ENCODE measurements around the gene MYEOV. TPM values are rescaled to one million over a fixed set of nuclear protein-coding genes. Genes with fewer than 3 reads are reported as not detected.

The MYEOV gene
- total and polyA plus RNA-seq, 2 donors (not counting 1 experiment from before 2014, with no cell fraction given) = 0.72 TPM; not detected in 1

GRCh38 chr11:69290806-69291205 is 3.1 kb upstream of the MYEOV start:
- Histone ChIP-seq H3K9ac (ENCODE audit: low read length) (no peak overlapping the region), H2AFZ (ENCODE audit: insufficient read depth, low read depth, low read length, poor library complexity, severe bottlenecking) (no peak overlapping the region), H3K27me3 (replicated peaks in 1 of 4; ENCODE audit: control extremely low read depth in 1 of 4, control insufficient read depth in 3 of 4, insufficient read depth in 4 of 4, low read length in 3 of 4) (no peaks in the 10 kb centered on the region), H3K36me3 (replicated peaks in 1 of 2; ENCODE audit: control extremely low read depth in 1 of 2, control insufficient read depth in 1 of 2, extremely low read depth in 1 of 2, insufficient read depth in 2 of 2, low read length in 1 of 2) (no peaks in the 10 kb centered on the region), H4K20me1 (ENCODE audit: control insufficient read depth, insufficient read depth, low read length, poor library complexity, severe bottlenecking) (no peaks in the 10 kb centered on the region), H3K4me2 (replicated peaks; ENCODE audit: low read depth, low read length, poor library complexity, severe bottlenecking) (no peak overlapping the region), H3K27ac (ENCODE audit: low read length in 2 of 2) (no peak overlapping the region), H3K79me2 (ENCODE audit: control insufficient read depth, insufficient read depth, low read length) (no peaks in the 10 kb centered on the region), H3K9me3 (ENCODE audit: control extremely low read depth in 1 of 3, control insufficient read depth in 2 of 3, insufficient read depth in 1 of 3, low read length in 2 of 3) (peaks cover 0 to 12% (median 0%) of the 10 kb centered on the region in 3 donors), H3K4me1 (ENCODE audit: control insufficient read depth in 2 of 2, insufficient read depth in 2 of 2, low read length in 2 of 2) (peaks cover 25 to 37% of the 10 kb centered on the region in 2 donors), H3K4me3 (ENCODE audit: control extremely low read depth in 1 of 5, extremely low read depth in 1 of 5, insufficient read depth in 1 of 5, low read depth in 2 of 5, low read length in 4 of 5) (no peak overlapping the region)
- peaks cover 34% of the 10 kb centered on the region for H3K4me1 Mint-ChIP-seq
- ChIA-PET POLR2A (interaction anchor here (0.6 kb wide), 1 partner anchor 352 kb away, joined by 5 read pairs; no protein-coding TSS in a partner anchor), CTCF (no interaction called here)
- WGBS (ENCODE audit: insufficient coverage) = 79% methylated on average over 3 of the region's 3 CpGs
- DNase-seq = no peak
- H3K9me3 Mint-ChIP-seq (ENCODE audit: insufficient read depth) = no peaks in the 10 kb centered on the region
- peaks cover 6% of the 10 kb centered on the region for H3K27me3 Mint-ChIP-seq
- ATAC-seq (ENCODE audit: low read depth) = no peak
- H3K4me3 Mint-ChIP-seq = no peak overlapping the region
- intact Hi-C loops (cut with micrococcal nuclease) = loop anchor here (10.0 kb wide), 1 partner anchor 384 kb away; the partner anchor contains the start of gene LTO1
- no peak overlapping the region for H3K27ac Mint-ChIP-seq
- TF ChIP-seq CTCF (IDR thresholded peaks at IDR 0.05) (no peak), EZH2 (IDR thresholded peaks at IDR 0.05; ENCODE audit: borderline replicate concordance, insufficient read depth, low read depth, low read length, poor library complexity, severe bottlenecking) (no peak)

GRCh38 chr11:69291459-69292110 is 2.4 kb upstream of the MYEOV start:
- H3K4me3 ChIP-seq (ENCODE audit: control extremely low read depth in 1 of 5, extremely low read depth in 1 of 5, insufficient read depth in 1 of 5, low read depth in 2 of 5, low read length in 4 of 5) = no peak overlapping the region
- POLR2A ChIA-PET = no interaction called here
- no peak overlapping the region for H3K4me2 ChIP-seq (replicated peaks; ENCODE audit: low read depth, low read length, poor library complexity, severe bottlenecking)
- H3K27me3 Mint-ChIP-seq = peaks cover 6% of the 10 kb centered on the region
- H3K4me1 ChIP-seq (ENCODE audit: control insufficient read depth in 2 of 2, insufficient read depth in 2 of 2, low read length in 2 of 2) = peaks cover 33 to 45% of the 10 kb centered on the region in 2 donors
- no peaks in the 10 kb centered on the region for H3K36me3 ChIP-seq (replicated peaks in 1 of 2; ENCODE audit: control extremely low read depth in 1 of 2, control insufficient read depth in 1 of 2, extremely low read depth in 1 of 2, insufficient read depth in 2 of 2, low read length in 1 of 2)
- H3K27ac Mint-ChIP-seq = no peak overlapping the region
- peaks cover 42% of the 10 kb centered on the region for H3K4me1 Mint-ChIP-seq
- CTCF ChIA-PET = interaction anchor here (1.8 kb wide), 1 partner anchor 11 kb away, joined by 7 read pairs; no protein-coding TSS in a partner anchor
- WGBS (ENCODE audit: insufficient coverage) = 100% methylated on average over 1 of the region's 4 CpGs
- H3K27ac ChIP-seq (ENCODE audit: low read length in 2 of 2) = no peak overlapping the region
- intact Hi-C loops (cut with micrococcal nuclease) = loop anchor here (10.0 kb wide), 1 partner anchor 383 kb away; the partner anchor contains the start of gene LTO1
- no peak overlapping the region for H3K9ac ChIP-seq (ENCODE audit: low read length)
- H3K9me3 Mint-ChIP-seq (ENCODE audit: insufficient read depth) = no peaks in the 10 kb centered on the region
- DNase-seq (no peak), ATAC-seq (ENCODE audit: low read depth) (no peak)
- peaks cover 0 to 14% (median 0%) of the 10 kb centered on the region in 3 donors for H3K9me3 ChIP-seq (ENCODE audit: control extremely low read depth in 1 of 3, control insufficient read depth in 2 of 3, insufficient read depth in 1 of 3, low read length in 2 of 3)
- no peaks in the 10 kb centered on the region for H3K79me2 ChIP-seq (ENCODE audit: control insufficient read depth, insufficient read depth, low read length)
- TF ChIP-seq CTCF (IDR thresholded peaks at IDR 0.05) = no peak
- TF ChIP-seq EZH2 (IDR thresholded peaks at IDR 0.05; ENCODE audit: borderline replicate concordance, insufficient read depth, low read depth, low read length, poor library complexity, severe bottlenecking) = no peak
- H4K20me1 ChIP-seq (ENCODE audit: control insufficient read depth, insufficient read depth, low read length, poor library complexity, severe bottlenecking) = no peaks in the 10 kb centered on the region
- H3K4me3 Mint-ChIP-seq = no peak overlapping the region
- no peaks in the 10 kb centered on the region for H3K27me3 ChIP-seq (replicated peaks in 1 of 4; ENCODE audit: control extremely low read depth in 1 of 4, control insufficient read depth in 3 of 4, insufficient read depth in 4 of 4, low read length in 3 of 4)
- no peak overlapping the region for H2AFZ ChIP-seq (ENCODE audit: insufficient read depth, low read depth, low read length, poor library complexity, severe bottlenecking)
